SW 1271 (cell line): Measurements from ENCODE around the gene UBR4.

Experiments
- DNase-seq, 2 experiments: peaks; one replicate each; lab custom pipeline; 2025; lab: John Stamatoyannopoulos, UW

Gene UBR4

DNA sequence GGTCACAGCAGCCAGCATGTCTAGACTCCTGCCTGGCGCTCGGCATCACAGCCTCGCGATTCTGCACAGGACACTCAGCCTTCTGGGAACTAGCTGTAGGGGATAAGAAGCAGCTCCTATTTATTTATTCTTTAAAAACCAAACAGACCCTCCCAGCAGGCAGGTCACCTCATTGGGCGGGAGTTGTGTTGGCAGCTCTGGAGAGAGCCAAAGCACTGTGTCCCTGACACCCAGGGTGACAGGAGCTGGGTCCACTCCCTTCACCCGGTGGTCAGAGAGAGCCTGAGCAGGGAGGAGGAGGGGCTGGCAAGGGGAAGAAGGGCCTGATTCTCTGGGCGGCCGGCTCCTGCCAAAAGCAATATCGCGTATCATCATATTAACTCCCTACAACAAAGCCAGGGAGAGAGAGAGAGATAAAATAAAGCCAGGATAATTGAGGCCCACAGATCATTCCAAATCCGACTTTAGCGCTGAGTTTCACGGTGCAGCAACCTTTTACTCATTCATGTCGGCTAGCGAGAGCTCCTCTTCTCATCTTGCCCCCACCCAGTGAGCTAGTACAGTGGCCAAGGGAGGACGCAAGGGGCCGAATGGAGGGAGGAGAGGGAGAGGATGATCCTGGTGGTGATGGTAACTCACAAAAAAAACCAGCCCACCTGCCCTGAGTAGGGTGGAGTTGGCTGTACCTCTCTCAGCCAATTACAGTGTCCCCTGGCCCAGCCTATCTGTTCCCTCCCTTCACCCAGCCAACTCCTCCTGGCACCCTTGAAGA, 173.8 kb downstream of the UBR4 start:
- DNase-seq = no peak

GRCh38 chr1:19035377-19036040, 174.6 kb downstream of the UBR4 start:
- no peak for DNase-seq

- no peak for DNase-seq
Observed at GRCh38 chr1:19034721-19035120, 175.3 kb downstream of the UBR4 start.

DNA sequence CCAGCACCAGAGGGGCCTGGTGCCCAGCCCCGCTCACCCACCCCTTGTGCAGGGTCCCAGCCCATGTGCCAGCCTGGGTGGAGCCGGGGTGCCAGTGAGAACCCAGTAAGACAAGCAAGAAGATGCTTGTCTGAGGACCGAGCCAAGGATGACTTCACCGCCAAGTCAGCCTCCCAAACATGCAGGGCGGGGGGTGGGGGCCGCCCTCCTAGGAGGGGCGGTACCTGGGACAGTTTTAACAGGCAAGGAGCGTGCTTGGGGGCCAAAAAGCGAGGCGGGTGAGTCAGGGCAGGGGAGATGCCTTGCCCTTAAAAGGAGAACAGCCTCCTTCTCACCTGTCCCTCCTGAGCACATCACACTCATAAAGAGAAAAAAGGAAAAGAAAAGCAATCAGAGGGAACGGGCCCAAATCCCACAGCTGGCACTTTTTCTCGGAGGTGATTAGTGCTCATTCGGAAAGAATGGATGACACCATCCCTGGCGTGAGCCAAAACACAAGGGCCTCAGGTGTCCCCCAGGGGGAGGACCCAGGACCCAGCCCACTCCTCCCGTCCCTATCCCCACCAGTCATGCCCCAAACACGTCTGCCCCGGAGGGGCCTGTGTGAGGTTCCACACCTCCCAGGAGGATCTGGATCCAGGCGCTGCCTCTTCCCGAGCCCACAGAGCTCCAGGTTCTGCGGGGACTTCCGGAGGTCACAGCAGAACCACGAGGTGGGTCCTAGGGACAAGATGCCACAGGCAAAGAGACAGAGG, 176.0 kb downstream of the UBR4 start:
- DNase-seq = no peak

DNA sequence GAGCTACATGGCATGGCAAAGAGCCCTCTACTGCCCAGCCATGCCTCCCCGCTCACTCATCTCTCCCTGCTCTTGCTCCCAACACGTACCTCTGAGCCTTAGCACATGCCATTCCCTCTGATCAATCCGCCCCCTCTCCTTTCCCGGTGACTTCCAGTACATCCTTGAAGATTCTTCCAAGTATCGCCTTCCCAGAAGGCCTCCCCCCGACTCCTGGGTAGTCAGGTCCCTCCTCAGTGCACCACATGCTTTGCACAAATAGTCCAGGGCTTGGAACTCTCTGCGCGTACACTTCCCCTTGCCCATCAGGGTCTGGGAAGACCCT, 176.6 kb downstream of the UBR4 start:
- no peak for DNase-seq

DNA sequence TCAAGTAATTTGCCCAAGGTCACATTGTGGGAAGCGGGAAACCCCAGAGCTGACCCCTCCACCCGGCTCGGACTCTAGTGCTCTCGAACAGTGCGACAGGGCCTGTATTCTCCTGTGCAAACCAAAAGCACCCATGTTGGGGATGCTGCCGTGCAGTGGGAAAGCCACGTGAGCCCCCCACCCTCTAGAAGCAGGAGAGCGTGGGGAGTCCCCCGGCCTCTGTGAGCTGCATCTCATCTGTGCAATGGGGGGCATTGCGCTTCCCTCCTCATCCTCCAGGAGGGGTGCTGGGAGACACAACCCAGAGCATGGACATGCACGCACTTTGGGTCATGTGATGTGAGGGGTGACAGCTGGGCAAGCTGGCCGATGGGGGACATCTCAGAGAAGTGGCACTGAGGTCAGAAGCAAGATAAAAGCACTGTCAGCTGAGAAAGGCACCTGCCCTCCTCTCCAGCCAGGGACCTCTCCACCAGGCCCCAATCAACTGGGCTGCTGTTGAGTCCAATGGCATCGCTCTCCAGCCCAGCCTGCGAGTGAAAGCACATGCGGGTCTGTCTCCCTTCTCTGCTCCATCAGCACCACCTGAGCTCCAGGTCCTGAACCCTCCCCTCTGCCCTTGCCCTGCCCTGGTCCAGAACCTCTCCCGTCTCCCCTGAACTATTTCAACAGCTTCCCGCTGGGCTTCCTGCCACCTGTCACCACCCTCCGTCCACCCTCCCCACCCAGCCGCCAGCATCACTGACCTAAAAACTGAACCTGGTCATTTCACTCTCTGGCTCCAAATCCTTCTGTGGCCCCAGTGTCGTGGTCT, 177.2 kb downstream of the UBR4 start:
- DNase-seq = no peak

GRCh38 chr1:19032413-19032695, 177.7 kb downstream of the UBR4 start:
- no peak for DNase-seq

GRCh38 chr1:19029191-19030085, 180.6 kb downstream of the UBR4 start:
- no peak for DNase-seq

DNA sequence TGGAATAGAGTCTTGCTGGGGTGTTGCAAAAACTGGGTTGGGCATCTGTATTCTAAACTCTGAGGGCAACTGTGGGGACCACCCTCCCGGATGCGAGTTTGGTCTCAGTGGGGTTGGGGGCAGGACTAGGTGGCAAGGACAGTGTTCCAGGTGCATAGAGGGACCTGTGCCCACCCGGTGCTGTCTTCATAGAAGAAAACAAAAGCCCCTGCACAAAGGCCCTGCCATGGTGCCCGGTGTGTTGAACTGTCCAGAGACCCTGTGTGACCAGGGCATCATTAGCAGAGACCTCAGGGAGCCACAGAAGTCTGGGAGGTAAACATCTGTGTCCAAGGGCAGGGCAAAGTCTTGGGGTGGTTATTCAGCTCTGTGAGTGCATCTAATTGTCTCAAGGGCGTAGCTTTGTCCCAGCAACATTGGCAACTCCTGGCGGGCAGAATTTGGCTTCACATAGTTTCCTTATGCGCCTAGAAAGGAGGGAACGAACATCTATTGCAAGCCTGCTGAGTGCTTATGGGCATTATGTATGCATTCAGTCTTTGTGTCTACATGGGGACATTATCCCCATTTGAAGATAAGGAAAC, 181.4 kb downstream of the UBR4 start:
- no peak for DNase-seq

- no peak for DNase-seq
Observed at GRCh38 chr1:19028110-19028509, 182.0 kb downstream of the UBR4 start.
